ENCODE results near the gene HCAR2. TPM values are rescaled to one million over a fixed set of nuclear protein-coding genes. Genes with fewer than 3 reads are reported as not detected.

HCAR2 gene
- total RNA-seq, 1 experiment from 2014 or later: not detected

GRCh38 chr12:122747224-122748135 lies 44.3 kb upstream of the HCAR2 start:
- DNase-seq: no peak
- TF ChIP-seq CTCF (IDR thresholded peaks at IDR 0.05; ENCODE audit: unreplicated experiment): no peak
- no peak overlapping the region for H3K4me3 Mint-ChIP-seq (ENCODE audit: low read depth, unreplicated experiment)
- peaks cover 6% of the 10 kb centered on the region for H3K36me3 Mint-ChIP-seq (ENCODE audit: insufficient read depth, unreplicated experiment)
- intact Hi-C loops (cut with micrococcal nuclease; ENCODE audit: unreplicated experiment): no loop called here
- BruUV-seq (replicated peaks): no TSS peak
- peaks cover 3% of the 10 kb centered on the region for H3K9me3 Mint-ChIP-seq (ENCODE audit: low read depth, unreplicated experiment)
- peaks cover 25% of the 10 kb centered on the region for H3K4me1 Mint-ChIP-seq (ENCODE audit: low read depth, unreplicated experiment)
- H3K27ac Mint-ChIP-seq (ENCODE audit: unreplicated experiment): no peak overlapping the region
- CTCF ChIA-PET: no interaction called here
- no peaks in the 10 kb centered on the region for H3K27me3 Mint-ChIP-seq (ENCODE audit: unreplicated experiment)

GRCh38 chr12:122743895-122744525 lies 40.9 kb upstream of the HCAR2 start:
- TF ChIP-seq CTCF (IDR thresholded peaks at IDR 0.05; ENCODE audit: unreplicated experiment): no peak
- Mint-ChIP-seq H3K4me1 (ENCODE audit: low read depth, unreplicated experiment) (no peaks in the 10 kb centered on the region), H3K36me3 (ENCODE audit: insufficient read depth, unreplicated experiment) (no peaks in the 10 kb centered on the region), H3K27ac (ENCODE audit: unreplicated experiment) (no peak overlapping the region), H3K9me3 (ENCODE audit: low read depth, unreplicated experiment) (no peaks in the 10 kb centered on the region), H3K27me3 (ENCODE audit: unreplicated experiment) (no peaks in the 10 kb centered on the region), H3K4me3 (ENCODE audit: low read depth, unreplicated experiment) (no peak overlapping the region)
- no TSS peak for BruUV-seq (replicated peaks)
- intact Hi-C loops (cut with micrococcal nuclease; ENCODE audit: unreplicated experiment): no loop called here
- DNase-seq: no peak
- CTCF ChIA-PET: interaction anchor here (0.7 kb wide), 1 partner anchor 16 kb away, joined by 3 read pairs; no protein-coding TSS in a partner anchor

GRCh38 chr12:122740351-122740750 lies 37.2 kb upstream of the HCAR2 start:
- Mint-ChIP-seq H3K27me3 (ENCODE audit: unreplicated experiment) (no peaks in the 10 kb centered on the region), H3K36me3 (ENCODE audit: insufficient read depth, unreplicated experiment) (no peaks in the 10 kb centered on the region), H3K9me3 (ENCODE audit: low read depth, unreplicated experiment) (no peaks in the 10 kb centered on the region), H3K4me3 (ENCODE audit: low read depth, unreplicated experiment) (no peak overlapping the region), H3K4me1 (ENCODE audit: low read depth, unreplicated experiment) (no peaks in the 10 kb centered on the region), H3K27ac (ENCODE audit: unreplicated experiment) (no peak overlapping the region)
- CTCF ChIA-PET: no interaction called here
- TF ChIP-seq CTCF (IDR thresholded peaks at IDR 0.05; ENCODE audit: unreplicated experiment): no peak
- no TSS peak for BruUV-seq (replicated peaks)
- intact Hi-C loops (cut with micrococcal nuclease; ENCODE audit: unreplicated experiment): no loop called here
- DNase-seq: no peak

GRCh38 chr12:122738571-122738970 lies 35.4 kb upstream of the HCAR2 start:
- Mint-ChIP-seq H3K27me3 (ENCODE audit: unreplicated experiment) (no peaks in the 10 kb centered on the region), H3K4me1 (ENCODE audit: low read depth, unreplicated experiment) (no peaks in the 10 kb centered on the region), H3K9me3 (ENCODE audit: low read depth, unreplicated experiment) (no peaks in the 10 kb centered on the region), H3K36me3 (ENCODE audit: insufficient read depth, unreplicated experiment) (no peaks in the 10 kb centered on the region), H3K4me3 (ENCODE audit: low read depth, unreplicated experiment) (no peak overlapping the region), H3K27ac (ENCODE audit: unreplicated experiment) (no peak overlapping the region)
- CTCF ChIA-PET: no interaction called here
- intact Hi-C loops (cut with micrococcal nuclease; ENCODE audit: unreplicated experiment): no loop called here
- no peak for TF ChIP-seq CTCF (IDR thresholded peaks at IDR 0.05; ENCODE audit: unreplicated experiment)
- no peak for DNase-seq
- no TSS peak for BruUV-seq (replicated peaks)

All from Calu3 (cell line).